WTC11 (cell line): Measurements from ENCODE around the gene SHC3.

ENCODE experiments used
- TF ChIP-seq, protein P1 (sequence below): fragments of 200-600 bp; IDR thresholded peaks from 2 replicates; pipeline ENCODE4 v1.8.0; 2022; ENCODE audit warnings: antibody characterized with exemption
- TF ChIP-seq, protein P2 (sequence below): sonication (generic); formaldehyde crosslinking; IDR thresholded peaks from 2 replicates; pipeline ENCODE4 v1.8.0; 2023; ENCODE audit warnings: mild to moderate bottlenecking, missing genetic modification reagents
- TF ChIP-seq, protein P3 (sequence below): sonication (generic); formaldehyde crosslinking; IDR thresholded peaks from 2 replicates; pipeline ENCODE4 v1.8.0; 2022; ENCODE audit warnings: mild to moderate bottlenecking, missing genetic modification reagents

DNA sequence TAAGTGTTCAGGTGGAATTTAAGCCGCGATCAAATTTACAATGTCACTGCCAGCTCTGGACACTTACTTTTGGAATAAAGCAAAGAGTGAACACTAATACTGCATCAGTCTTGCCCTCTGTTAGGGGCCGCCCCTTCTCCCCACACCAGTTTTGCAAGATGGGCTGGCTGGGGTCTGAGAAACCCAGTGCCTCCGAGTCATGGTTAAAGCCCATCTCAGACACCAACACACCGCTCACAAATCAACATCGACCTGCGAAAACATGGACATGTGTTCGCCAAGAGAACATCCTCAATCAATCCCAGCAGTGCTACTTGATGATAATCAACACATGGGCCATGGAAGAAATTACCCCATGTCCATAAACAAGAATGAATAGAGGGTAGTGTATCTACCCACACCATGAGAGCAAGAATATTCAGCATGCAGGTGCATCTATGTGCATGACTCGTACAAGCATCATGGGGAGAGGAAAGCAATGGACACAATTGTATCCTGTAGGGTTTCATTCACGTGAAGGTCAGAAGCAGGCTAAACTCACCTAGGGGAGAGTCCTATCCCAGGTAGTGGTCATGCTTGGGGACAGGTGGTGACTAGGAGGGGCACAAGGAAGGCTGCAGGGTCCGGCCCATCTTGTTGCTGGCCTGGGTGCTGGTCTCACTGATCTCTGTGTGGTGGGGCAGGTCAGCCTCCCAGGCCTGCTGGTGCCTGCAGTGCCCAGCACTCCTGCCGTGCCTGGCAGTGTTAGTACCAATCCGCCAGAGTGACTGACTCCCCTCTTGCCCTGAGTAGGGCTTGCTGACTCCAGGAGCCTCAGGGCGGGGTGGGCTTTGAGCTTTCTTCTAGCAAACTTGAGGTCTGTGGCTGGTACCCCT, 182.3 kb downstream of the SHC3 start:
- TF ChIP-seq, protein P1, sequence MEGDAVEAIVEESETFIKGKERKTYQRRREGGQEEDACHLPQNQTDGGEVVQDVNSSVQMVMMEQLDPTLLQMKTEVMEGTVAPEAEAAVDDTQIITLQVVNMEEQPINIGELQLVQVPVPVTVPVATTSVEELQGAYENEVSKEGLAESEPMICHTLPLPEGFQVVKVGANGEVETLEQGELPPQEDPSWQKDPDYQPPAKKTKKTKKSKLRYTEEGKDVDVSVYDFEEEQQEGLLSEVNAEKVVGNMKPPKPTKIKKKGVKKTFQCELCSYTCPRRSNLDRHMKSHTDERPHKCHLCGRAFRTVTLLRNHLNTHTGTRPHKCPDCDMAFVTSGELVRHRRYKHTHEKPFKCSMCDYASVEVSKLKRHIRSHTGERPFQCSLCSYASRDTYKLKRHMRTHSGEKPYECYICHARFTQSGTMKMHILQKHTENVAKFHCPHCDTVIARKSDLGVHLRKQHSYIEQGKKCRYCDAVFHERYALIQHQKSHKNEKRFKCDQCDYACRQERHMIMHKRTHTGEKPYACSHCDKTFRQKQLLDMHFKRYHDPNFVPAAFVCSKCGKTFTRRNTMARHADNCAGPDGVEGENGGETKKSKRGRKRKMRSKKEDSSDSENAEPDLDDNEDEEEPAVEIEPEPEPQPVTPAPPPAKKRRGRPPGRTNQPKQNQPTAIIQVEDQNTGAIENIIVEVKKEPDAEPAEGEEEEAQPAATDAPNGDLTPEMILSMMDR = no peak
- TF ChIP-seq, protein P2, sequence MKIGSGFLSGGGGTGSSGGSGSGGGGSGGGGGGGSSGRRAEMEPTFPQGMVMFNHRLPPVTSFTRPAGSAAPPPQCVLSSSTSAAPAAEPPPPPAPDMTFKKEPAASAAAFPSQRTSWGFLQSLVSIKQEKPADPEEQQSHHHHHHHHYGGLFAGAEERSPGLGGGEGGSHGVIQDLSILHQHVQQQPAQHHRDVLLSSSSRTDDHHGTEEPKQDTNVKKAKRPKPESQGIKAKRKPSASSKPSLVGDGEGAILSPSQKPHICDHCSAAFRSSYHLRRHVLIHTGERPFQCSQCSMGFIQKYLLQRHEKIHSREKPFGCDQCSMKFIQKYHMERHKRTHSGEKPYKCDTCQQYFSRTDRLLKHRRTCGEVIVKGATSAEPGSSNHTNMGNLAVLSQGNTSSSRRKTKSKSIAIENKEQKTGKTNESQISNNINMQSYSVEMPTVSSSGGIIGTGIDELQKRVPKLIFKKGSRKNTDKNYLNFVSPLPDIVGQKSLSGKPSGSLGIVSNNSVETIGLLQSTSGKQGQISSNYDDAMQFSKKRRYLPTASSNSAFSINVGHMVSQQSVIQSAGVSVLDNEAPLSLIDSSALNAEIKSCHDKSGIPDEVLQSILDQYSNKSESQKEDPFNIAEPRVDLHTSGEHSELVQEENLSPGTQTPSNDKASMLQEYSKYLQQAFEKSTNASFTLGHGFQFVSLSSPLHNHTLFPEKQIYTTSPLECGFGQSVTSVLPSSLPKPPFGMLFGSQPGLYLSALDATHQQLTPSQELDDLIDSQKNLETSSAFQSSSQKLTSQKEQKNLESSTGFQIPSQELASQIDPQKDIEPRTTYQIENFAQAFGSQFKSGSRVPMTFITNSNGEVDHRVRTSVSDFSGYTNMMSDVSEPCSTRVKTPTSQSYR (CRISPR knock-in tag) = no peak
- TF ChIP-seq, protein P3, sequence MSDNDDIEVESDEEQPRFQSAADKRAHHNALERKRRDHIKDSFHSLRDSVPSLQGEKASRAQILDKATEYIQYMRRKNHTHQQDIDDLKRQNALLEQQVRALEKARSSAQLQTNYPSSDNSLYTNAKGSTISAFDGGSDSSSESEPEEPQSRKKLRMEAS = no peak
